Activated T-helper 1 cell treated with anti-CD3 and anti-CD28 coated beads, Interleukin-12 subunit alpha, Interleukin-12 subunit beta, Interleukin-2, Interleukin-4 antibody, amounts not matched to agents 30 ng/mL and 10 ng/mL and 1 ng/mL, durations not matched to agents 14 hours and 24 hours and 36 hours (primary cell): ENCODE measurements around the gene SMC3. TPM values are rescaled to one million over a fixed set of nuclear protein-coding genes. Genes with fewer than 3 reads are reported as not detected.
"Not testable (repeated sequence)": the region's sequence is repeated elsewhere in the genome, so short reads cannot be mapped to it uniquely, and the experiment has no call there.

Experiments
- DNase-seq: peaks from one replicate; pipeline ENCODE4 v3.0.0; 2021; ENCODE audit warnings: low spot score
- H3K27ac Mint-ChIP-seq: one replicate; pipeline ENCODE4 v1.8.0; 2021; ENCODE audit warnings: mild to moderate bottlenecking, mixed read lengths
- H3K27me3 Mint-ChIP-seq: one replicate; pipeline ENCODE4 v1.8.0; 2022; ENCODE audit warnings: mild to moderate bottlenecking, moderate library complexity, mixed read lengths; ENCODE audit not compliant: insufficient read depth
- H3K36me3 Mint-ChIP-seq: one replicate; pipeline ENCODE4 v1.8.0; 2021; ENCODE audit warnings: low read depth, mixed read lengths
- H3K4me1 Mint-ChIP-seq: one replicate; pipeline ENCODE4 v1.8.0; 2021; ENCODE audit warnings: low read depth, mixed read lengths
- H3K4me3 Mint-ChIP-seq: one replicate; pipeline ENCODE4 v1.8.0; 2021; ENCODE audit warnings: mild to moderate bottlenecking, moderate library complexity, mixed read lengths
- H3K9me3 Mint-ChIP-seq: one replicate; pipeline ENCODE4 v1.8.0; 2021; ENCODE audit warnings: mixed read lengths
- intact Hi-C: fragments of 100-400 bp; cut with micrococcal nuclease; formaldehyde crosslinking; loops from one replicate; pipeline ENCODE4 v1.15.1; 2024
- total RNA-seq: library from RNA; stranded (reverse); gene quantifications from 2 replicates; pipeline ENCODE4 v1.2.3, GENCODE V29; 2022

The SMC3 gene
- total RNA-seq, 1 donor from 2014 or later = 74.5 TPM

DNA sequence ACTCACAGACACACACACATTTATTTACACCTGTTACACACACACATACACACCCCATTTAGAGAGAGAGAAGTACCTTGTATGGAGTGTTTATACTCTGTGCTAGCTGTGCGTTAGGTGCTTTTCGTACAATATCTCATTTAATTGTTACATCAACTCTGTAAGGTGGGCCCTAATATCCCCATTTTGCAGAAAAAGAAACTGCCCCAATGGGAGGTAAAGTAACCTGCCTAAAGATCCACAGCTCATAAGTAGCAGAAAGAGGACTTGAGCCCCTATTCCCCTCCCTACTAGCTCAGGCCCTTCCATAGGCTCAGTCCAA, 52.9 kb downstream of the SMC3 start:
- Mint-ChIP-seq H3K27me3 (peaks cover 8% of the 10 kb centered on the region), H3K36me3 (no peaks in the 10 kb centered on the region), H3K4me1 (peaks cover 38% of the 10 kb centered on the region), H3K27ac (no peak overlapping the region), H3K4me3 (no peak overlapping the region), H3K9me3 (no peaks in the 10 kb centered on the region)
- no peak for DNase-seq
- intact Hi-C loops = no loop called here

DNA sequence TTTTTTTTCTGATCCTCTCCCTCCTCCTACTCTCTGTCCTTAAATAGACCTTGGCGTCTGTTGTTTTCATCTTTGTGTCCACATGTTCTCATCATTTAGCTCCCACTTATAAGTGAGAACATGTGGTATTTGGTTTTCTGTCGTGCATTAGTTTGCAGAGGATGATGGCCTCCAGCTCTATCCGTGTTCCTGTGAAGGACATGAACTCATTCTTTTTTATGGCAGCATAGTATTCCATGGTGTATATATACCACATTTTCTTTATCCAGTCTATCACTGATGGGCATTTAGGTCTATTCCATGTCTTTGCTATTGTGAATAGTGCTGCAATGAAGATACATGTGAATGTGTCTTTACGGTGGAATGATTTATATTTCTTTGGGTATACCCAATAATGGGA, 55.8 kb downstream of the SMC3 start:
- intact Hi-C loops = not testable (repeated sequence)

GRCh38 chr10:110625356-110625894, 57.9 kb downstream of the SMC3 start:
- Mint-ChIP-seq H3K36me3 (no peaks in the 10 kb centered on the region), H3K4me3 (no peak overlapping the region), H3K27ac (no peak overlapping the region), H3K27me3 (peaks cover 10% of the 10 kb centered on the region), H3K4me1 (no peaks in the 10 kb centered on the region), H3K9me3 (no peaks in the 10 kb centered on the region)
- intact Hi-C loops = no loop called here
- DNase-seq = no peak

More for the DNA sequence above, 55.8 kb downstream of the SMC3 start:
- H3K27ac Mint-ChIP-seq, H3K36me3 Mint-ChIP-seq, H3K9me3 Mint-ChIP-seq, H3K27me3 Mint-ChIP-seq, H3K4me3 Mint-ChIP-seq, DNase-seq: not testable (repeated sequence)
- H3K4me1 Mint-ChIP-seq = peaks cover 12% of the 10 kb centered on the region

DNA sequence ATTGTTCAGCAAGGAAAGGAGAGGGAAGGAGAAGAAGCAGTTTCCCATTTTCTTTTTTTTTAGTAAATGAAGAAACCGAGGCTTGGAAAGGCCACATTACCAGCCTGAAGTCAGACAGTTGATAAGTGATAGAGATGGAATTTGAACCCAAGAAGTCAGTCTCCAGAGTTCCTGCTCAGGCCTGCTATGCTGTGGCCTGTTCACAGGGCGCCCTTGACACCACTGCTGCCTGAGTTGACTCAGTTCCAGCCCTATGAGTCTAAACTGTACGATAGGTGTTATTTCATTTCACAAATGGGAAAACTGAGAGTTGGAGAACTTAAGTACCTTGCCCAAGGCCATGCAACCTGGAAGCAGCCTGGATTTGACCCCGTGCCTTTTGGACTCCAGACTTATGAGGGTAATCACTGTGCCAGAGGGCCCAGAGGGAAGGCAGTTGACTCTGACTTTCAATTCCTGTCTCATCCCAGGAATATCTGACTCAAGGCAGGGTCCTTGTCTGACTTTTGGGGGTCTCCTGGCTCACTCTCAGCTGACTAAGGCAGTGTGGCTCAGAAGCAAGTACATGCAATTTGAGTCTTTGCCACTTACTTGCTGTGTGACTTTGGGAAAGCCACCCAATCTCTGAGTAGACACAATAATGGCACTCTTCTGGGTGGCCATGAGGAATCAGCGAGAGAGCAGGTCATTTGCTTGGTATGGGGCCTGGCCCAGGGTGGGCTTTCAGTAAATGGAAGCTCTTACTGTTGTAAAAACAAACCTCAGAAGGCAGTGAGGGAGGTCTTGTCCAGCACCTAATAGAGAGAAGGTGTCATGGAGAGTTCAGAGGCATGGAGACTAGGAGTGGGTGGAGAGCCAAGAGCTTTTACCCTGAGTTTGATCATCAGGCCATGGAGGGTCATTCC, 58.7 kb downstream of the SMC3 start:
- DNase-seq = no peak
- intact Hi-C loops = no loop called here
- no peak overlapping the region for H3K27ac Mint-ChIP-seq
- no peaks in the 10 kb centered on the region for H3K36me3 Mint-ChIP-seq
- H3K9me3 Mint-ChIP-seq = no peaks in the 10 kb centered on the region
- H3K4me3 Mint-ChIP-seq = no peak overlapping the region
- H3K27me3 Mint-ChIP-seq = peaks cover 10% of the 10 kb centered on the region
- H3K4me1 Mint-ChIP-seq = no peaks in the 10 kb centered on the region

- H3K27ac Mint-ChIP-seq = no peak overlapping the region
- H3K27me3 Mint-ChIP-seq = peaks cover 1% of the 10 kb centered on the region
- intact Hi-C loops = no loop called here
- no peaks in the 10 kb centered on the region for H3K36me3 Mint-ChIP-seq
- H3K4me3 Mint-ChIP-seq = no peak overlapping the region
- DNase-seq = no peak
- no peaks in the 10 kb centered on the region for H3K4me1 Mint-ChIP-seq
- no peaks in the 10 kb centered on the region for H3K9me3 Mint-ChIP-seq
Measured at GRCh38 chr10:110628161-110628560, 60.7 kb downstream of the SMC3 start.

GRCh38 chr10:110629680-110630191, 62.2 kb downstream of the SMC3 start:
- DNase-seq = no peak
- Mint-ChIP-seq H3K36me3 (no peaks in the 10 kb centered on the region), H3K4me3 (no peak overlapping the region), H3K9me3 (no peaks in the 10 kb centered on the region), H3K4me1 (no peaks in the 10 kb centered on the region), H3K27me3 (peaks cover 1% of the 10 kb centered on the region), H3K27ac (no peak overlapping the region)
- intact Hi-C loops = no loop called here

DNA sequence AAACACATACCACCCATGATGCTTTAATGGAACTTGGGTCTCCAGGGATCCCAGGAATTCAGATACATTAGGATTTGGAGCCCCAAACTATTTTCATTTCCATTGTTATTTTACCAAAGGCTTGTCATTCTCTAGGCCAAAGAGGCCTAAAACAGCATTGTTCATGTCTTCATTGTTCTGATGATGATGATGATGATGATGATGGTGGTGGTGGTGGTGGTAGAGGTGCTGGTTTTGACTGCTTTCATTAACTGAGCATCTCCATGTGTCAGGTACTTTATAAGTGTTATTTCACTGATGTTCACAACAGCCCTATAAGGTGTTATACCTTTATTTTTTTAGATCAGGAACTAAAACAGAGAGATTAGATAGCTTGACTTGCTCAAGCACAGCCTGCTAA, 64.4 kb downstream of the SMC3 start:
- no peaks in the 10 kb centered on the region for H3K4me1 Mint-ChIP-seq
- no peak overlapping the region for H3K27ac Mint-ChIP-seq
- H3K4me3 Mint-ChIP-seq = no peak overlapping the region
- intact Hi-C loops = no loop called here
- no peaks in the 10 kb centered on the region for H3K9me3 Mint-ChIP-seq
- peaks cover 7% of the 10 kb centered on the region for H3K27me3 Mint-ChIP-seq
- no peak for DNase-seq
- H3K36me3 Mint-ChIP-seq = no peaks in the 10 kb centered on the region

DNA sequence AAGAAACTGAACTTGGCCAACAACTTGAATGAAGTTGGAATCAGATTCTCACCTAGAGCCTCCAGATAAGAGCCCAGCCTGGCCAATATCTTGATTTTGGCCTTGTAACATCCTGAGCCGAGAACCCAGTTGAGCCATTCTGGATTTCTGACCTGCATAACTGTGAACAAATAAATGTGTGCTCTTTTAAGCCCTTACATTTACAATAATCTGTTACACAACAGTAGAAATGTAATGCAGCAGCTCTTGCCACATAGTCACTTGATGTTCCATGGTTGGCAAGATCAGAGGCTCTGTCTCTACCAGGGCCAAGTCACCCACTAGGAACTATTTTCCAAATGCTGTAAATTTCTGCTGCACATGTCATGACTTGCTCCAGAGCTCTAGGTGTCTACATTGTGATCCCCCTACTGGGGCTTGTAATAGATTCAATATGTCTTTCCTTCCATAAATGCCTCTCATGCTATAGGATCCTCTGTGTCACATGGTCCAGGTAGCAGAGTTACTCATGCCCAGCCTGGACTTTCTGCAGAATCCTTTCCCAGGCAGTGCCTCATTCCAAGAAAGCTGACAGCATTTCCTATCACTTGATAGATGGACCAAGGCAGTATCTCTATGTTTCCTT, 65.2 kb downstream of the SMC3 start:
- H3K36me3 Mint-ChIP-seq = no peaks in the 10 kb centered on the region
- no peak overlapping the region for H3K27ac Mint-ChIP-seq
- no peak overlapping the region for H3K4me3 Mint-ChIP-seq
- intact Hi-C loops = no loop called here
- no peaks in the 10 kb centered on the region for H3K4me1 Mint-ChIP-seq
- H3K27me3 Mint-ChIP-seq = peaks cover 7% of the 10 kb centered on the region
- DNase-seq = no peak
- no peaks in the 10 kb centered on the region for H3K9me3 Mint-ChIP-seq

- no peak for DNase-seq
- H3K36me3 Mint-ChIP-seq = no peaks in the 10 kb centered on the region
- peaks cover 18% of the 10 kb centered on the region for H3K27me3 Mint-ChIP-seq
- intact Hi-C loops = no loop called here
- no peak overlapping the region for H3K27ac Mint-ChIP-seq
- H3K4me3 Mint-ChIP-seq = no peak overlapping the region
- no peaks in the 10 kb centered on the region for H3K9me3 Mint-ChIP-seq
- no peaks in the 10 kb centered on the region for H3K4me1 Mint-ChIP-seq
Measured at GRCh38 chr10:110634527-110635209, 67.2 kb downstream of the SMC3 start.

GRCh38 chr10:110636572-110636931, 69.1 kb downstream of the SMC3 start:
- no peaks in the 10 kb centered on the region for H3K36me3 Mint-ChIP-seq
- H3K27ac Mint-ChIP-seq = no peak overlapping the region
- no peaks in the 10 kb centered on the region for H3K9me3 Mint-ChIP-seq
- no peak for DNase-seq
- H3K27me3 Mint-ChIP-seq = peaks cover 28% of the 10 kb centered on the region
- H3K4me3 Mint-ChIP-seq = no peak overlapping the region
- intact Hi-C loops = no loop called here
- peaks cover 9% of the 10 kb centered on the region for H3K4me1 Mint-ChIP-seq

- no peak overlapping the region for H3K4me3 Mint-ChIP-seq
- H3K36me3 Mint-ChIP-seq = no peaks in the 10 kb centered on the region
- H3K4me1 Mint-ChIP-seq = peaks cover 9% of the 10 kb centered on the region
- DNase-seq = no peak
- no peaks in the 10 kb centered on the region for H3K9me3 Mint-ChIP-seq
- no peak overlapping the region for H3K27ac Mint-ChIP-seq
- peaks cover 33% of the 10 kb centered on the region for H3K27me3 Mint-ChIP-seq
- intact Hi-C loops = no loop called here
Measured at GRCh38 chr10:110636932-110637557, 69.5 kb downstream of the SMC3 start.

- DNase-seq = no peak
- H3K27me3 Mint-ChIP-seq = peaks cover 38% of the 10 kb centered on the region
- peaks cover under 1% of the 10 kb centered on the region for H3K36me3 Mint-ChIP-seq
- H3K4me1 Mint-ChIP-seq = peaks cover 11% of the 10 kb centered on the region
- H3K27ac Mint-ChIP-seq = no peak overlapping the region
- H3K4me3 Mint-ChIP-seq = no peak overlapping the region
- intact Hi-C loops = no loop called here
- no peaks in the 10 kb centered on the region for H3K9me3 Mint-ChIP-seq
Measured at GRCh38 chr10:110637558-110638053, 70.1 kb downstream of the SMC3 start.
